ENCODE data around the gene NRG3.

The NRG3 gene

DNA sequence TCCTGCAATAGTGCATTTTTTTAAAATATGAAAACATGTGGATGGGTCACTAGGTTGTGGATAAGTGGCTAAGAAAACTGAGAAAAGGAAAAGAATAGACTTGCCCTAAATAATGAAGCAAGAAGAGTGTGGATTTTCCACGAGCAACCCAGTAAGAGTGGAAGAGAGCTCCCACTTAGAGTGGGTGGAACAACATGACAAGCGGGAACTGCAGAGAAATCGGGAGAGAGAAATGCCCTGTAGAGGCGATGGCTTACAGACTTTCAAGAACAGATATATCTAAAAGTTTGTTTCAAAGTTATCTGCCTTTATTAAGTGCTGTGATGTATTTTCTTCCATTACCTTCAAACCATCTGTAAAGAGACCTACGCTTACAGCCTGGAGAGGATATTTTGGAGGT lies 26.1 kb upstream of the NRG3 start:
- TF ChIP-seq YY1 (IDR thresholded peaks at IDR 0.05; ENCODE audit: insufficient read depth, insufficient read length) (no peak), ZNF274 (IDR thresholded peaks at IDR 0.05; ENCODE audit: low read depth, low read length) (no peak), SUZ12 (IDR thresholded peaks at IDR 0.05; ENCODE audit: extremely low read depth, insufficient read depth, insufficient read length) (no peak)
- Histone ChIP-seq H3K36me3 (ENCODE audit: insufficient read depth, insufficient read length, low read length) (no peaks in the 10 kb centered on the region), H3K9me3 (ENCODE audit: insufficient read depth, low read length) (no peaks in the 10 kb centered on the region), H3K4me1 (ENCODE audit: insufficient read depth, insufficient read length) (peaks cover 2% of the 10 kb centered on the region), H3K27me3 (ENCODE audit: insufficient read depth, insufficient read length) (no peaks in the 10 kb centered on the region), H3K9ac (ENCODE audit: insufficient read length, low read depth) (no peak overlapping the region), H3K4me3 (ENCODE audit: insufficient read length, low read depth) (no peak overlapping the region)
- DNase-seq (ENCODE audit: low read depth, low spot score), result no peak

DNA sequence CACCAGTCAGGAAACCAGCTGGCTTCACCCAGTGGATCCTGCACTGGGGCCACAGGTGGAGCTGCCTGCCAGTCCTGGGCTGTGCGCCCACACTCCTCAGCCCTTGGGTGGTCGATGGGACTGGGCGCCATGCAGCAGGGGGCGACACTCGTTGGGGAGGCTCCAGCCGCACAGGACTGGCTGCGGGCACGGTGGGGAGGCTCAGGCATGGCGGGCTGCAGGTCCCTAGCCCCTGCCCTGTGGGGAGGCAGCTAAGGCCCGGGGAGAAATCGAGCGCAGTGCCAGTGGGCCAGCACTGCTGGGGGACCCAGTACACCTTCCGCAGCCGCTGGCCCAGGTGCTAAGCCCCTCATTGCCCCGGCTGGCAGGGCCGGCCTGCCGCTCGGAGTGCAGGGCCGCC lies 12.4 kb upstream of the NRG3 start:
- Histone ChIP-seq H3K36me3 (ENCODE audit: insufficient read depth, insufficient read length, low read length) (no peaks in the 10 kb centered on the region), H3K9ac (ENCODE audit: insufficient read length, low read depth) (no peak overlapping the region), H3K4me1 (ENCODE audit: insufficient read depth, insufficient read length) (no peaks in the 10 kb centered on the region), H3K27me3 (ENCODE audit: insufficient read depth, insufficient read length) (no peaks in the 10 kb centered on the region), H3K4me3 (ENCODE audit: insufficient read length, low read depth) (no peak overlapping the region), H3K9me3 (ENCODE audit: insufficient read depth, low read length) (no peaks in the 10 kb centered on the region; the same call in 1 of the 2 replicates)
- TF ChIP-seq YY1 (IDR thresholded peaks at IDR 0.05; ENCODE audit: insufficient read depth, insufficient read length) (no peak), ZNF274 (IDR thresholded peaks at IDR 0.05; ENCODE audit: low read depth, low read length) (no peak)
- no peak for DNase-seq (ENCODE audit: low read depth, low spot score)

- H3K4me3 ChIP-seq (ENCODE audit: insufficient read length, low read depth), result no peak overlapping the region
- H3K27me3 ChIP-seq (ENCODE audit: insufficient read depth, insufficient read length), result no peaks in the 10 kb centered on the region
- DNase-seq (ENCODE audit: low read depth, low spot score), result no peak
- H3K4me1 ChIP-seq (ENCODE audit: insufficient read depth, insufficient read length), result no peaks in the 10 kb centered on the region
- no peak overlapping the region for H3K9ac ChIP-seq (ENCODE audit: insufficient read length, low read depth)
- H3K9me3 ChIP-seq (ENCODE audit: insufficient read depth, low read length), result no peaks in the 10 kb centered on the region; the same call in 1 of the 2 replicates
- TF ChIP-seq YY1 (IDR thresholded peaks at IDR 0.05; ENCODE audit: insufficient read depth, insufficient read length), result no peak
- no peaks in the 10 kb centered on the region for H3K36me3 ChIP-seq (ENCODE audit: insufficient read depth, insufficient read length, low read length)
These were observed 11.2 kb upstream of the NRG3 start for GRCh38 chr10:81863771-81864170.

GRCh38 chr10:81865581-81865980 lies 9.4 kb upstream of the NRG3 start:
- no peak for TF ChIP-seq SUZ12 (IDR thresholded peaks at IDR 0.05; ENCODE audit: extremely low read depth, insufficient read depth, insufficient read length)
- TF ChIP-seq YY1 (IDR thresholded peaks at IDR 0.05; ENCODE audit: insufficient read depth, insufficient read length), result no peak
- TF ChIP-seq ZNF274 (IDR thresholded peaks at IDR 0.05; ENCODE audit: low read depth, low read length), result no peak
- Histone ChIP-seq H3K4me1 (ENCODE audit: insufficient read depth, insufficient read length) (no peaks in the 10 kb centered on the region), H3K4me3 (ENCODE audit: insufficient read length, low read depth) (no peak overlapping the region), H3K9ac (ENCODE audit: insufficient read length, low read depth) (no peak overlapping the region), H3K36me3 (ENCODE audit: insufficient read depth, insufficient read length, low read length) (no peaks in the 10 kb centered on the region), H3K27me3 (ENCODE audit: insufficient read depth, insufficient read length) (no peaks in the 10 kb centered on the region), H3K9me3 (ENCODE audit: insufficient read depth, low read length) (no peaks in the 10 kb centered on the region; the same call in 1 of the 2 replicates)
- DNase-seq (ENCODE audit: low read depth, low spot score), result no peak

- Histone ChIP-seq H3K27me3 (ENCODE audit: insufficient read depth, insufficient read length) (peaks cover 2% of the 10 kb centered on the region), H3K9me3 (ENCODE audit: insufficient read depth, low read length) (no peaks in the 10 kb centered on the region; the same call in 1 of the 2 replicates), H3K4me1 (ENCODE audit: insufficient read depth, insufficient read length) (no peaks in the 10 kb centered on the region), H3K4me3 (ENCODE audit: insufficient read length, low read depth) (no peak overlapping the region), H3K36me3 (ENCODE audit: insufficient read depth, insufficient read length, low read length) (no peaks in the 10 kb centered on the region), H3K9ac (ENCODE audit: insufficient read length, low read depth) (no peak overlapping the region)
- DNase-seq (ENCODE audit: low read depth, low spot score), result no peak
- TF ChIP-seq ZNF274 (IDR thresholded peaks at IDR 0.05; ENCODE audit: low read depth, low read length), result no peak
- no peak for TF ChIP-seq SUZ12 (IDR thresholded peaks at IDR 0.05; ENCODE audit: extremely low read depth, insufficient read depth, insufficient read length)
- no peak for TF ChIP-seq YY1 (IDR thresholded peaks at IDR 0.05; ENCODE audit: insufficient read depth, insufficient read length)
These were observed 8.2 kb upstream of the NRG3 start for GRCh38 chr10:81866753-81867152.

DNA sequence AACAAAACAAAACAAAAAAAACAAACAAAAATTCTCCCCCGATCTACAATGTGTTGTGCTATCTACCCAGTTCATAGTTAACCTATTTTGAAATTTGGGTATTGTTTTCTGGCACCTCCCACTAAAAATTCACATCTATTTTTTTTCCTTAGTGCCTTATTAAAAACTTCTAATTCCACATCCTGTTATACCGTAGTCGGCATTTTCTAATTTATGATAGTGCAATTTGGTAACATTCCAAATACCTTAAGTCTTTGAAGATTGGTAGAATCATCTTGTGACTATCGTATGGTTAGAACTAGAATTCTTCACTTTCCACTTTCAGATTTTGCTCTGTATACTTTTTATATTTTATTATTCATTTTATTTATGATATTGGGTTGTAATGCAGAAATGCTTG lies 4.5 kb upstream of the NRG3 start:
- no peaks in the 10 kb centered on the region for H3K36me3 ChIP-seq (ENCODE audit: insufficient read depth, insufficient read length, low read length)
- no peaks in the 10 kb centered on the region for H3K4me1 ChIP-seq (ENCODE audit: insufficient read depth, insufficient read length)
- H3K9ac ChIP-seq (ENCODE audit: insufficient read length, low read depth), result no peak overlapping the region
- DNase-seq (ENCODE audit: low read depth, low spot score), result no peak
- peaks cover 29% of the 10 kb centered on the region for H3K27me3 ChIP-seq (ENCODE audit: insufficient read depth, insufficient read length)
- no peak overlapping the region for H3K4me3 ChIP-seq (ENCODE audit: insufficient read length, low read depth)
- TF ChIP-seq ZNF274 (IDR thresholded peaks at IDR 0.05; ENCODE audit: low read depth, low read length), result no peak
- TF ChIP-seq SUZ12 (IDR thresholded peaks at IDR 0.05; ENCODE audit: extremely low read depth, insufficient read depth, insufficient read length), result no peak
- no peak for TF ChIP-seq YY1 (IDR thresholded peaks at IDR 0.05; ENCODE audit: insufficient read depth, insufficient read length)
- H3K9me3 ChIP-seq (ENCODE audit: insufficient read depth, low read length), result no peaks in the 10 kb centered on the region

DNA sequence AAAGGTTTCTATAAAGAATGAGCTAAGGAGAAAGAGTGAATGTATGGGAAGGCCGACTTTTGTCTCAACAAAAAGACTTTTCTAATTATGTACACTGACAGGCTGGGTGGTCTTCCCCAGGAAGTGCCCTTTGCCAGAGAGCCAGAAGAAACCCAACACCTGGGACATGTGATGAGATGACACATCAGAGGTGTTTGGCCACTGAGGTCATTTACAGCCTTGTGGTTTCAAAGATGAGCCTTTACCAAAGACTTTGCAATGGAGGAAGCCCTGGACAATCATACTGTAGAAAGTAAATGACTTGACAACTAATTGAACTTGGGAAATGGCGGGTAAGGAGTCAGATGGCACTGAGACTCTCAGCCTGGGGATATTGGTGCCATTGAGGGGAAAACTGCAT lies 3.4 kb upstream of the NRG3 start:
- peaks cover 40% of the 10 kb centered on the region for H3K27me3 ChIP-seq (ENCODE audit: insufficient read depth, insufficient read length)
- H3K4me1 ChIP-seq (ENCODE audit: insufficient read depth, insufficient read length), result no peaks in the 10 kb centered on the region
- H3K36me3 ChIP-seq (ENCODE audit: insufficient read depth, insufficient read length, low read length), result no peaks in the 10 kb centered on the region
- no peaks in the 10 kb centered on the region for H3K9me3 ChIP-seq (ENCODE audit: insufficient read depth, low read length)
- H3K9ac ChIP-seq (ENCODE audit: insufficient read length, low read depth), result no peak overlapping the region
- H3K4me3 ChIP-seq (ENCODE audit: insufficient read length, low read depth), result no peak overlapping the region
- DNase-seq (ENCODE audit: low read depth, low spot score), result no peak
- TF ChIP-seq YY1 (IDR thresholded peaks at IDR 0.05; ENCODE audit: insufficient read depth, insufficient read length), result no peak
- TF ChIP-seq SUZ12 (IDR thresholded peaks at IDR 0.05; ENCODE audit: extremely low read depth, insufficient read depth, insufficient read length), result no peak
- no peak for TF ChIP-seq ZNF274 (IDR thresholded peaks at IDR 0.05; ENCODE audit: low read depth, low read length)

Data from NT2/D1 (cell line).